ENCODE measurements around the gene VASH2. TPM values are rescaled to one million over a fixed set of nuclear protein-coding genes. Genes with fewer than 3 reads are reported as not detected.
A peak's percentile ranks its signal among the peaks of the same experiment; 100 is the strongest.
"Not testable (repeated sequence)": the region's sequence is repeated elsewhere in the genome, so short reads cannot be mapped to it uniquely, and the experiment has no call there.

The VASH2 gene
- under 1 TPM; 0.57 to 0.63 TPM for total RNA-seq

DNA sequence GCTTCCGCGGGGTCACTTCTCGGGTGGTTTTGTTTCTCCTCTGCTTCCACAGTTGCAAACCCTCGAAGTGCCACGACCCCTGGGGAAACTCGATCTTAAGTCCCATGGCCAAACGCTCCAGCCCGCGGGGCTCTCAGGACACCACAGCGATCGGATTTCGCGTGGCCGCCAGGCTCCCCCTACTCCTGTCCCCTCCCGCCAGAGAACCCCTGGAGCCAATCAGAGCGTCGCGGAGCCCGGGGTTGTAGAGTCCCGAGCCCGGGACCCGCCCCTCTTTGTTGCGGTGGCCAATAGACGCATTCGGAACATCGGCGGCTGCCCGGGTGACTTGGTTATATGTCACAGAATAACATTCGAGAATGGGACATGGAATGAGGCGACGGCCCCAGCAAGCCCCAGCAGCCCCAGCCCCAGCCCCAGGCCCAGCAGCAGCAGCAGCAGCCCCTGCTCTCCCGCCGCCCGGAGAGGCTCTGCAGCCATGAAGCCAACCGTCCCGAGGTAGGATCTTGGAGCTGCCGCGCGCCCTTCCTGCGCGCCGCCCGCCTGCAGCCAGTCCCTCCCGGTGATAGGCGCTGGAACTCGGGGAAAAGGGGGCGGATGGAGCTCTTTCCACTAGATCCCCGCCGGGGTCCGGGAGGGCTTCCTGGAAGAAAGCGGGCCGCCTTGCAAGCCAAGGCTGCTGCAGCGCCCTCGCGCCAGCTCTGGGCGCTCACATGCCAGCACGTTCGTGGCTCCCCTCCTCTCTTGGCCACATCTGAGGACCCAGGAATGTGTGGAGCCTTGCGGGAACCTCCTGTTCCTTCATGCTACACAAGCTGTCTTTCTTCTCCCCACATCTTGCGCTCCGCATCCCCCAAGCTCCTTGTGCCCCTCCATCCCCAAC, at the start of gene VASH2:
VASH2 (plus strand) TSS at position 299 of the 883 bp plus-strand sequence. CDS start 1,002 bp downstream, outside the sequence.
- DNase-seq, result peak; percentile 82
- ChIA-PET CTCF (interaction anchor here (0.8 to 2.3 kb wide), 2 partner anchors 44 to 136 kb away, joined by 4 to 5 read pairs; no protein-coding TSS in a partner anchor), POLR2A (no interaction called here)
- peaks cover 39% of the 10 kb centered on the region for H3K27me3 Mint-ChIP-seq
- H3K4me3 Mint-ChIP-seq, result peak within 1 kb of the TSS; percentile 72
- peaks cover 7% of the 10 kb centered on the region for H3K4me1 Mint-ChIP-seq (ENCODE audit: low read depth)
- peaks cover 3% of the 10 kb centered on the region for H3K9me3 Mint-ChIP-seq
- H3K36me3 Mint-ChIP-seq, result no peaks in the 10 kb centered on the region
- H3K27ac Mint-ChIP-seq, result no peak within 1 kb of the TSS
- intact Hi-C loops (cut with micrococcal nuclease), result loop anchor here (2.0 to 5.0 kb wide), 2 partner anchors 28 to 93 kb away; partner anchors contain the start of gene FLVCR1

DNA sequence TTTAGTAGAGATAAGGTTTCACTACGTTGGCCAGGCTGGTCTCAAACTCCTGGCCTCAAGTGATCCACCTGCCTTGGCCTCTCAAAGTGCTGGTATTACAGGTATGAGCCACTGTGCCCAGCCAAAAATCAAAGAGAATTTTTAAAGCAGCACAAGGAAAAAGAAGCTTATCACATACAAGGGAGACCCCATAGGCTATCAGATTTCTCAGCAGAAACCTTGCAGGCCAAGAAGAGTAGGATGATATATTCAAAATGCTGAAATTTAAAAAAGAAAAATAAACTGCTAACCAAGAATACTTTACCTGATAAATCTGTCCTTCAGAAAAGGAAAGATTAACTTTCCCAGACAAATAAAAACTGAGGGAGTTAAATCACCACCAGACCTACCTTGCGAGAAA, 49.1 kb upstream of the VASH2 start:
- CTCF ChIA-PET, result interaction anchor here (1.3 kb wide), 1 partner anchor 67 kb away, joined by 3 read pairs; no protein-coding TSS in a partner anchor
- Mint-ChIP-seq H3K27me3 (no peaks in the 10 kb centered on the region), H3K4me3 (no peak overlapping the region), H3K36me3 (peaks cover 41% of the 10 kb centered on the region), H3K27ac (no peak overlapping the region), H3K4me1 (ENCODE audit: low read depth) (no peaks in the 10 kb centered on the region), H3K9me3 (peaks cover 40% of the 10 kb centered on the region)
- POLR2A ChIA-PET, result no interaction called here
- DNase-seq, result no peak
- intact Hi-C loops (cut with micrococcal nuclease), result no loop called here

DNA sequence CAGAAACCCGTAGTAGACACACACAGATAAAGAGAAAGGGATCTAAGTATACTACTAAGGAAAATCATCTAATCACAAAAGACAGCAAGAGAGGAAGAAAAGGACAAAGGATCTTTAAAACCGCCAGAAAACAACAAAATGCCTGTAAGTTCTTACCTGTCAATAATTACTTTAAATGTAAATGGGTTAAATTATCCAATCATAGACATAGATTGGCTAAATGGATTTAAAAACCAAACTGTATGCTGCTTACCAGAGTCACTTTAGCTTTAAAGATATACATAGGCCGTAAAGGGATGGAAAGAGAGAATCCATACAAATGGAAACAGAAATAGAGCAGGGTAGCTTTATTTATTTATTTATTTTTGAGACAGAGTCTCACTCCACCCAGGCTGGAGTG, 48.3 kb upstream of the VASH2 start:
- Mint-ChIP-seq H3K4me3 (no peak overlapping the region), H3K9me3 (peaks cover 40% of the 10 kb centered on the region), H3K36me3 (peaks cover 39% of the 10 kb centered on the region), H3K27me3 (no peaks in the 10 kb centered on the region), H3K4me1 (ENCODE audit: low read depth) (no peaks in the 10 kb centered on the region), H3K27ac (no peak overlapping the region)
- ChIA-PET POLR2A (no interaction called here), CTCF (interaction anchor here (1.3 kb wide), 1 partner anchor 66 kb away, joined by 3 read pairs; no protein-coding TSS in a partner anchor)
- intact Hi-C loops (cut with micrococcal nuclease), result no loop called here
- no peak for DNase-seq

DNA sequence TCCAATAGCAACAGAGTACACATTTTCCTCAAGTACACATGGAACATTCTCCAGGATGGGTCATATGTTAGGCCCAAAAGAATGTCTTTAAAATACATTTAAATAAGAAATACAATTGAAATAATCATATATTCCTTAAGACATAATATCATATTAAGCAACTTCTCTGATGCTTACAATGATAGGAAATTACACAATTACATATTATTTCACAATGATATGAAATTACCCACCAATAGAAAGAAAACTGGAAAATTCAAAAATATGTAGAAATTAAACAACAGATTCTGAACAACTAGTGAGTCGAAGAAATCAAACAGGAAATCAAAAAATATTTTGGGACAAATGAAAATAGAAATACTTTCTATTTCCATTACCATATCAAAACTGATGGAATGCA, 46.7 kb upstream of the VASH2 start:
- Mint-ChIP-seq H3K27ac (no peak overlapping the region), H3K4me3 (no peak overlapping the region), H3K27me3 (no peaks in the 10 kb centered on the region), H3K36me3 (peaks cover 23% of the 10 kb centered on the region), H3K4me1 (ENCODE audit: low read depth) (no peaks in the 10 kb centered on the region), H3K9me3 (peaks cover 37% of the 10 kb centered on the region)
- POLR2A ChIA-PET, result no interaction called here
- intact Hi-C loops (cut with micrococcal nuclease), result no loop called here
- DNase-seq, result no peak
- CTCF ChIA-PET, result no interaction called here

DNA sequence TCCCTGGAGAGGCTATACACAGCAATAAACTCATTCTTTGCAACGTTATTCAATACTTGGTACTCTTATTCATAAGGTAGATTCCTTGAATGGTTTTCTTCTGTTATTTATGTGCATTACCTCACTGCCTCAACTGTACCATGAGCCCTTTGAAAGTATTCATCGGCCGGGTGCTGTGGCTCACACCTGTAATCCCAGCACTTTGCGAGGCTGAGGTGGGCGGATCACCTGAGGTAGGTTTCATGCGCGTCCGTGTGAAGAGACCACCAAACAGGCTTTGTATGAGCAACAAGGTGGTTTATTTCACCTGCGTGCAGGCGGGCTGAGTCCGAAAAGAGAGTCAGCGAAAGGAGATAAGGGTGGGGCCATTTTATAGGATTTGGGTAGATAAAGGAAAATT, 42.3 kb upstream of the VASH2 start:
- CTCF ChIA-PET; H3K9me3 Mint-ChIP-seq; POLR2A ChIA-PET; H3K4me1 Mint-ChIP-seq (ENCODE audit: low read depth); intact Hi-C loops (cut with micrococcal nuclease); H3K27me3 Mint-ChIP-seq; DNase-seq; H3K4me3 Mint-ChIP-seq; H3K27ac Mint-ChIP-seq; H3K36me3 Mint-ChIP-seq: not testable (repeated sequence)

DNA sequence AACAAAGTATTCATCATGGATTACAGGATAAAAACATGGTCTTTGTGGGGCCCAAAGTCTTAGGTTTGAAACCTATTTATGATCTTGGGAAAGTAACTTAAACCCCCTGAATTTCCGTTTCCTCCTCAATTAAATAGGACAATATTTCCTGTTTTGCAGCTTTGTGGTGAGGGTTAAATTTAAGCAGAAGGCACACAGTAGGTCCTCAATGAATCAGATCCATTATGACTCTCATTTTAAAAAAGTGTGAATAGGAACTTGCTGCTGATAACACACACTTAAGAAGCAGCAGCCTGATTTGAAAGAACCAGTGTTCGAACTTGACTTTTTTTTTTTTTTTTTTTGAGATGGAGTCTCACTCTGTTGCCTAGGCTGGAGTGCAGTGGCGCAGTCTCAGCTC, 41.4 kb upstream of the VASH2 start:
- POLR2A ChIA-PET, result no interaction called here
- intact Hi-C loops (cut with micrococcal nuclease), result no loop called here
- H3K27ac Mint-ChIP-seq, result no peak overlapping the region
- no peaks in the 10 kb centered on the region for H3K4me1 Mint-ChIP-seq (ENCODE audit: low read depth)
- DNase-seq, result no peak
- no peaks in the 10 kb centered on the region for H3K36me3 Mint-ChIP-seq
- H3K4me3 Mint-ChIP-seq, result no peak overlapping the region
- CTCF ChIA-PET, result no interaction called here
- H3K27me3 Mint-ChIP-seq, result no peaks in the 10 kb centered on the region
- peaks cover 6% of the 10 kb centered on the region for H3K9me3 Mint-ChIP-seq

DNA sequence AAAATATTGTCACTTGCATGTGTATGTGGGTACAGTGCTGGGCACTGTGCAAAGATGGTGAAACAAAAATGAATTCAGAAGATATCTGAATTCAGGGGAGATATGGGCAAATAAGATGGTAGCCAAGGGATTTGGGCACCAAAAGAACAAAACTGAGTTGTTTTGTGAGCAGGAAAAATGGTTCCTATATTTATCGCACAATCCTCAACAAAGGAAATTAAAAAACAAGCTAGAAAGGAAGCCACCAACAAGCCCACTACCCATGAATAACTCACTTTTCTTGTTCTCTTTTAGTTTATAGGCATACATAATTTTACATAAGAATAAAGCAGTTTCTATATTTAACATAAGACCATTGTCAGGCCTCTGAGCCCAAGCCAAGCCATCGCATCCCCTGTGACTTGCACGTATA, 40.7 kb upstream of the VASH2 start:
- H3K27ac Mint-ChIP-seq, result no peak overlapping the region
- no peaks in the 10 kb centered on the region for H3K27me3 Mint-ChIP-seq
- peaks cover 6% of the 10 kb centered on the region for H3K9me3 Mint-ChIP-seq
- no peak overlapping the region for H3K4me3 Mint-ChIP-seq
- intact Hi-C loops (cut with micrococcal nuclease), result no loop called here
- CTCF ChIA-PET, result no interaction called here
- no peaks in the 10 kb centered on the region for H3K36me3 Mint-ChIP-seq
- H3K4me1 Mint-ChIP-seq (ENCODE audit: low read depth), result no peaks in the 10 kb centered on the region
- no peak for DNase-seq
- POLR2A ChIA-PET, result no interaction called here

DNA sequence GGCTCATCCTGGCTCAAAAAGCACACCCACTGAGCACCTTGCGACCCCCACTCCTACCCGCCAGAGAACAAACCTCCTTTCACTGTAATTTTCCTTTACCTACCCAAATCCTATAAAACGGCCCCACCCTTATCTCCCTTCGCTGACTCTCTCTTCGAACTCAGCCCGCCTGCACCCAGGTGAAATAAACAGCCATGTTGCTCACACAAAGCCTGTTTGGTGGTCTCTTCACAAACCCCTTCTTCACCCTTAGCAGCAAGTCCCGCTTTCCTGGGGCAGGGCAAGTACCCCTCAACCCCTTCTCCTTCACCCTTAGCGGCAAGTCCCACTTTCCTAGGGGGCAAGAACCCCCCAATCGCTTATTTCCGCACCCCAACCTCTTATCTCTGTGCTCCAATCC, 40.1 kb upstream of the VASH2 start:
- H3K27me3 Mint-ChIP-seq; CTCF ChIA-PET; H3K9me3 Mint-ChIP-seq; DNase-seq; intact Hi-C loops (cut with micrococcal nuclease); H3K4me1 Mint-ChIP-seq (ENCODE audit: low read depth); POLR2A ChIA-PET; H3K4me3 Mint-ChIP-seq; H3K36me3 Mint-ChIP-seq; H3K27ac Mint-ChIP-seq: not testable (repeated sequence)

DNA sequence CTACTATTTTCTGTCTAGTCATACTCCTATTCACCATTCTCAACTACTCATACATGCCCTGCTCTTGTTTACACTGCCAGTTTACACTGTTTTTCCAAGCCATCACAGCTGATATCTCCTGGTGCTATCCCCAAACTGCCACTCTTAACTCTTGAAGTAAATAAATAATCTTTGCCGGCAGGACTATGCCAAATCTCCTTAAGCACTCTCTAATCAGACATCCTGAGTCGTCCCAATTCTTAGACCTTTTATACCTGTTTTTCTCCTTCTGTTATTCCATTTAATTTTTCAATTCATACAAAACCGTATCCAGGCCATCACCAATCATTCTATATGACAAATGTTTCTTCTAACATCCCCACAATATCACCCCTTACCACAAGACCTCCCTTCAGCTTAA, 36.7 kb upstream of the VASH2 start:
- intact Hi-C loops (cut with micrococcal nuclease); H3K27me3 Mint-ChIP-seq: not testable (repeated sequence)

DNA sequence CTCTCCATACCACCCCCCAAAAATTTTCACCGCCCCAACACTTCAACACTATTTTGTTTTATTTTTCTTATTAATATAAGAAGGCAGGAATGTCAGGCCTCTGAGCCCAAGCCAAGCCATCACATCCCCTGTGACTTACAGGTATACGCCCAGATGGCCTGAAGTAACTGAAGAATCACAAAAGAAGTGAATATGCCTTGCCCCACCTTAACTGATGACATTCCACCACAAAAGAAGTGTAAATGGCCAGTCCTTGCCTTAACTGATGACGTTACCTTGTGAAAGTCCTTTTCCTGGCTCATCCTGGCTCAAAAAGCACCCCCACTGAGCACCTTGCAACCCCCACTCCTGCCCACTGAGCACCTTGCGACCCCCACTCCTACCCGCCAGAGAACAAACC, 36.2 kb upstream of the VASH2 start:
- H3K4me3 Mint-ChIP-seq; H3K36me3 Mint-ChIP-seq; H3K27me3 Mint-ChIP-seq; intact Hi-C loops (cut with micrococcal nuclease); DNase-seq; H3K9me3 Mint-ChIP-seq; H3K4me1 Mint-ChIP-seq (ENCODE audit: low read depth); H3K27ac Mint-ChIP-seq; CTCF ChIA-PET; POLR2A ChIA-PET: not testable (repeated sequence)

More for the DNA sequence above, 36.7 kb upstream of the VASH2 start:
- CTCF ChIA-PET; H3K36me3 Mint-ChIP-seq; H3K9me3 Mint-ChIP-seq; DNase-seq; H3K27ac Mint-ChIP-seq; H3K4me3 Mint-ChIP-seq; H3K4me1 Mint-ChIP-seq (ENCODE audit: low read depth); POLR2A ChIA-PET: not testable (repeated sequence)

DNA sequence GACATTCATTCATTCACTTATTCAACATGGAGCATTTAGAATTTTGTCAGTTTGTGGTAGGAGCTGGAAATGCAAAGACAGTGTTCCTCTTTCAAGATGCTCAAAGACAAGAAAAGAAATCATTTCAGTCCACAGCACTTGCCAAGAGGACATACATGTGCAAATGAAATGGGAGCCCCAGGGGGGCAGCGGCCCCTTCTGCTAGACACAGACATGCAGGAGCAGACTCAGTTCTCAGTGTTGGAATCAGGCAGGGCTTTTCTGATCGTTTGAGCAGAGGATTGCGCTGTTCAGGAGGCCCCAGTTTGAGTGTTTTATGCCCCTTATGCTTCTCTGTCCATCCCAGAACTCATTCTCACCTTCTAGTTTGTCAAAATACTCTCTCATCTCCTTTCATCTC, 35.6 kb upstream of the VASH2 start:
- no peaks in the 10 kb centered on the region for H3K36me3 Mint-ChIP-seq
- CTCF ChIA-PET, result no interaction called here
- H3K4me3 Mint-ChIP-seq, result no peak overlapping the region
- peaks cover 8% of the 10 kb centered on the region for H3K27me3 Mint-ChIP-seq
- no peak overlapping the region for H3K27ac Mint-ChIP-seq
- no peak for DNase-seq
- no peaks in the 10 kb centered on the region for H3K9me3 Mint-ChIP-seq
- H3K4me1 Mint-ChIP-seq (ENCODE audit: low read depth), result no peaks in the 10 kb centered on the region
- POLR2A ChIA-PET, result no interaction called here
- intact Hi-C loops (cut with micrococcal nuclease), result no loop called here

DNA sequence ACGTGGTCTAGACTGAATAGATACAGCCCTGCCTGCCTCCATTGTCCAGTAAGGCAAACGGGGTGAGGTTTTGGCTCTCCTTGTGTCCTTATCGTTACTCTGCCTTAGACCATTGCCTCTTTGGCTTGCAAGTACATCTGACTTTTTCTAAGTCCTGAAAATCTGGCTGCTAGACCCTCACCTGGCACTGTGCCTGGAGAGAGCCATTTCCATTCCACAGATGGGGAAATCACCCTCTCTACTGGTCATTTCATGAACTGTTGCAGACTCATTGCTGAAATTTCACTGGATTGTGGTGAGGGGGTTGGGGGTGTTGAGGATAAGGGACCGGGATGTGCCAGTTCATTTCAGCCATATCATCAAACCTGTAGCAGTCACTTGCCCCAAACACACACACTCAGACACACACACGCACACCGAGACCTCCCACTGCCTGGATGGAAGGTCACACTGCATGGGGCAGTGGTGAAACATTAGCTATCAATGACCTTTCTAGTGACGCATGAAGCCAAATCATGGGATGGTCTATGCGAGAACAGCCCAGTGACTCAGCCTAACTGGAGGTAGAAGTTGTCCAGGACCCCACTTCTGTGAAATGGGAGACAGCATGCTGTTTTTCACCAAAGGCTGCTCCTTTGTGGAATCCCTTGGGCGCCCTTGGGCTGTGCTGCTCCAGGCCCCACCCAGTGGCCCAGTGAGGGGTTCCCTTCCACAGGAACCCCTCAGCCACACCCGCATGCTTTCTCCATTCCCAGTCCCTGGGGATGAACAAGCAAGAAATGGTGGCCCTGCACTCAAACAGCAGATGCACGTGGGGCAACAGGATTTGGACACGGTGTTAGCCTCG, 34.9 kb upstream of the VASH2 start:
- POLR2A ChIA-PET, result no interaction called here
- no peak for DNase-seq
- Mint-ChIP-seq H3K9me3 (no peaks in the 10 kb centered on the region), H3K27me3 (peaks cover 8% of the 10 kb centered on the region), H3K36me3 (no peaks in the 10 kb centered on the region), H3K4me1 (ENCODE audit: low read depth) (no peaks in the 10 kb centered on the region), H3K27ac (no peak overlapping the region), H3K4me3 (no peak overlapping the region)
- CTCF ChIA-PET, result no interaction called here
- intact Hi-C loops (cut with micrococcal nuclease), result no loop called here

Data from activated CD4-positive, alpha-beta memory T cell treated with anti-CD3 and anti-CD28 coated beads for 36 hours (primary cell).